NAMALWA (cell line): Measurements from ENCODE around the gene GAA.
"Not testable (repeated sequence)": the region's sequence is repeated elsewhere in the genome, so short reads cannot be mapped to it uniquely, and the experiment has no call there.

Source experiments
- DNase-seq: peaks from one replicate; pipeline ENCODE4 v3.0.0-alpha.2; 2015; ENCODE audit warnings: low spot score

Gene GAA

DNA sequence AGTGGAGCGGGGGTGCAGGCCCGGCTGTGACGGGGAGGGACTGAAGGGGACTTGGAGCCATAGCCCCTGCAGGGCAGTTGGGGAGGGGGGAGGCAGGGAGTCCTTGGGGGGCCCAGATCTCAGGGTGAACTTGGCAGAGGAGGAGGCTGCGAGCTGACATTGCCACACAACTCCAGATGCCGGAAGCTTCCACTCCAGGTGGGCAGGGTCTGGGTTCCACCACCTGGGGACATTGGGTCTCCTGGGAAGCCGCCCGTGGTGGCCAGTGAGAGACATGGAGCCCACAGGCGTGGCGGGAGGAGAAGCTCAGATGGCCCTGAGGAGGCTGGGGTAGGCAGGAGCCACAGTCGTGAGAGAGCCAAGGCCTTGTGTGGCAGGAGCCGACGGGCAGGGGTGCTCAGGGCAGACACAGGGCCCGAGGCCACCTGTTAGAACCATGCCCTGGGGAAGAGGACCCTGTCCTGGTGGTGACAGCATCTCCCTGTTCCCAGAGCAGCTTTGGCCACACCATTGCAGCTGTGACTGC, 18.2 kb upstream of the GAA start:
- no peak for DNase-seq

DNA sequence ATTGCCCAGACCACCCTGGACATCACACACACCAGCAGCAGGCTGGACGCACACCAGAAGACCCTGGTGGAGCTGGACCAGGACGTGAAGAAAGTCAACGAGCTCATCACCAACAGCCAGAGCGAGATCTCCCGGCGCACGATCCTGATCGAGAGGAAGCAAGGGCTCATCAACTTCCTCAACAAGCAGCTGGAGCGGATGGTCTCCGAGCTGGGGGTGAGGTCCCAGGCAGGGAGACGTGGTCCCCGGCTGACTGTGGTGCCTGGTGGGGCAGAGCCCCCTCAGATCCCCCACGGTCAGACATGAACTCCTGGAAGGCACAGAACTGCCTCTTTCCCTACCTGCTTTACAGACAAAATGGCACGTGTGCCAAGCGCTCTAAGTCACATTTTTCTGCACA, 16.6 kb upstream of the GAA start:
- DNase-seq: no peak

DNA sequence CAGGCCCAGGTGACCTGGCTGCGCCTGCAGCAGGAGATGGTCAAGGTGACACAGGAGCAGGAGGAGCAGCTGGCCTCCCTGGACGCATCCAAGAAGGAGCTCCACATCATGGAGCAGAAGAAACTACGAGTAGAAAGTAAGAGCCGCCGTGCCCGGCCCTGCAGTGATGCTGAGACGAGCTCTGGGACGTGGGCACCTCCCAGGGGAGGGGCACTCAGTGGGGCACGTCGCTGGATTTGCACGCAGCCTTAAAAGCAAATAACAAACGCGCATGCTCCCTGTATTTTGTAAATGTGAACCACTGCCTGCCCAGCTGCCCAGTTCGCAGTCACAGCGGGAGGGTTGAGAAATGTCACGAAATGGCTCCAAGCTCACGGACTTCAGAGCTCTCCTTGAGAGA, 15.3 kb upstream of the GAA start:
- DNase-seq: no peak

DNA sequence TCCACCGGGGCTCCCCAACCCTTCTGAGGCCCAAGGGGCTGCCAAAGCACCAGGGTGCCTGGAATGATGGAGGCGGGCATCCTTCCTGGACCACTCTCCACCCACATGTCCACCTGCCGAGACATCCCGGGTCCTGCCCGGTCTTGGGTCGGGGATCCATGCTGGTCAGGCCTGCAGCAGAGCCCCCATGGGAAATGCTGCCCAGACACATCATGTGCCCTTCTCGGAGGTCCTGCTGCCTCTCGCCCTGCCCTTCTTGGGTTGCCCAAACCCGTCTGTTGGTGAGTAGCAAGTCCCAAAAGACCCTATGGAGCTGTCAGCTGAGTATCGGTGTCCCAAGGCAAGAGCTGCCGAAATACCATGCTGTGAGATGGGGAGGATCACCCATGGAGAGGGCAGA, 14.8 kb upstream of the GAA start:
- no peak for DNase-seq

DNA sequence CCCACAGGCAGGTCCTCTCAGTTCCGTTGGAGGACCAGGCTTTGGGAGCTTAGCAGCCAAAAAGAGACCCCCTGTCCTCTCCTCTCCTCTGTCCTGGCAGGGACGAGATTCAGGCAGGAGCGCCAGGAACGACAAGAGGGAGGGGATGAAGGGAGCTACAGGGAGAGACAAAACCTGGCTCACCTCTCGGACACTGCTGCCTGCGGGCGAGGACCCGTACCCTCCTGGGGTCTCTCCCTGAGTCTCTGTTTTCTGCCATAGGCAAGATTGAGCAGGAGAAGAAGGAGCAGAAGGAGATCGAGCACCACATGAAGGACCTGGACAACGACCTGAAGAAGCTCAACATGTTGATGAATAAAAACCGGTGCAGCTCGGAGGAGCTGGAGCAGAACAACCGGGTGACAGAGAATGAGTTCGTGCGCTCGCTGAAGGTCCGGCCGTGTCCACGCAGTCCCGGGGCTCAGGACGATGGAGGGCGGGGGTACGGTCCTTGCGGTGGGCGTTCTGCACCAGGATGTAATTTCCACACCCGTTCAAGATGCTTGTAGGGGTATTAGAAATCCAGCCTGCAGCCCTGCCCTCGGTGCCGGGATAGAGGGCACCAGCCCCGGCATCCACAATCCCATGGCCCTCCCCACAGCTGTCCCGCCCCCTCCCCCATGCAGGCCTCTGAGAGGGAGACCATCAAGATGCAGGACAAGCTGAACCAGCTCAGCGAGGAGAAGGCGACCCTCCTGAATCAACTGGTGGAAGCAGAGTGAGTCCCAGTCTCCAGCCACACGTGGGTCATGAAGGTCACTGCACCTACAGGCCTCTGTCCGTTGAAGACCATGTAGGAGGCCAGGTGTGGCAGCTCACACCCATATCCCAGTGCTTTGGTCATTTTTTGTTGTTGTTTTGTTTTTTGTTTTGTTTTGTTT, 13.8 kb upstream of the GAA start:
- no peak for DNase-seq

DNA sequence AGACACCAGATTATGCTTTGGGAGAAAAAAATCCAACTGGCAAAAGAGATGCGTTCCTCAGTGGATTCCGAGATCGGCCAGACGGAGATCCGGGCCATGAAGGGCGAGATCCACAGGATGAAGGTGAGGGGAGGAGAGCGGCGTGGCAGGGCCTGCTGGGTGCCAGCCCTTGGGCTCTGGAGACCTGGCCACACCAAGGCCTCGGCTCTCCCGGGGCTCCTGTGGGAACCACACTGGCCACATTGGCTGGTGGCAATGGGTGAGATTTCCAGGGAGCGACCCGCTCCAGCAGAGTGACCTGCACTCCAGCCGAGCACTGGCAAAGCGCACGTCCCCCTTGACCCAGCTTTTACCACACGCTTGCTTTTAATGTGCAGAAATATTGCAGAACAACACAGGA, 11.6 kb upstream of the GAA start:
- DNase-seq: no peak

DNA sequence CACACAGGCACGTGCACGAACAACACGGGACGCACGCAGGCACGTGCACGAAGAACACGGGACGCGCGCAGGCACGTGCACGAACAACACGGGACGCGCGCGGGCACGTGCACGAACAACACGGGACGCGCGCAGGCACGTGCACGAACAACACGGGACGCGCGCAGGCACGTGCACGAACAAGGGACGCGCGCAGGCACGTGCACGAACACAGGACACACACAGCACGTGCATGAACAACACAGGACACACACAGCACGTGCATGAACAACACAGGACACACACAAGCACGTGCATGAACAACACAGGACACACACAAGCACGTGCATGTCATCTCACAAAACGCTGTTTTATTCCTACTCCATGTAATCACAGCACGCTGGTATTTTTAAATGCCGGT, 11.2 kb upstream of the GAA start:
- DNase-seq: not testable (repeated sequence)

DNA sequence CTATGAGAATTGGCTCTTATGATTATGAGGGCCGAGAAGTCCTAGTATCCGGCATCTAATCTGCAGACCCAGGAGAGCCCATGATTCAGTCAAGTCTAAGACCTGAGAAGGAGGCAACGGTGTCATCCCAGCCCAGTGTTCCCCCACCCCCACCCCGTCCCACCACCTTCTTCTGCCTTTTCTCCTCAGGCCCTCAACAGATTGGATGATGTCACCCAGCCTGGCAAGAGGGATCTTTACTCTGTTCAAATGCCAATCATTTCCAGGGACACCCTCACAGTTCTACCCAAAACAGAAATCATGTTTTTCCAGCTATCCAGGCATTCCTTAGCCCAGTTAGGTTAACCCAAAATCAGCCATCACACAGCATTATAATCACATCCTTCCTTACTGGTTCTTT, 10.0 kb upstream of the GAA start:
- DNase-seq: no peak

DNA sequence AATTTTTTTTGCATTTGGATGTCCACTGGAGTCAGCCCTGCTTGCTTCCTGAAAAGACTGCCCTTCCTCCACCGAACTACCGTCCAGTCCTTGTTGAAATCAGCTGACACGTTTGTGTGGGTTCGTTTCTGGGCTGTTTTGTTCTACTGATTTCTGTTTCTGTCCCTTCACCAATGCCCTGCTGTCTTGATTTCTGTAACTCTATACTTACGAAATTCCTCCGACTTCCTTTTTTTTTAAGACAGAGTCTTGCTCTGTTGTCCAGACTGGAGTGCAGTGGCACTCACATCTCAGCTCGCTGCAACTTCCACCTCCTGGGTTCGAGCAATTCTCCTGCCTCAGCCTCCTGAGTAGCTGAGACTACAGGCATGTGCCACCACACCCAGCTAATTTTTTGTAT, 8.4 kb upstream of the GAA start:
- DNase-seq: no peak

DNA sequence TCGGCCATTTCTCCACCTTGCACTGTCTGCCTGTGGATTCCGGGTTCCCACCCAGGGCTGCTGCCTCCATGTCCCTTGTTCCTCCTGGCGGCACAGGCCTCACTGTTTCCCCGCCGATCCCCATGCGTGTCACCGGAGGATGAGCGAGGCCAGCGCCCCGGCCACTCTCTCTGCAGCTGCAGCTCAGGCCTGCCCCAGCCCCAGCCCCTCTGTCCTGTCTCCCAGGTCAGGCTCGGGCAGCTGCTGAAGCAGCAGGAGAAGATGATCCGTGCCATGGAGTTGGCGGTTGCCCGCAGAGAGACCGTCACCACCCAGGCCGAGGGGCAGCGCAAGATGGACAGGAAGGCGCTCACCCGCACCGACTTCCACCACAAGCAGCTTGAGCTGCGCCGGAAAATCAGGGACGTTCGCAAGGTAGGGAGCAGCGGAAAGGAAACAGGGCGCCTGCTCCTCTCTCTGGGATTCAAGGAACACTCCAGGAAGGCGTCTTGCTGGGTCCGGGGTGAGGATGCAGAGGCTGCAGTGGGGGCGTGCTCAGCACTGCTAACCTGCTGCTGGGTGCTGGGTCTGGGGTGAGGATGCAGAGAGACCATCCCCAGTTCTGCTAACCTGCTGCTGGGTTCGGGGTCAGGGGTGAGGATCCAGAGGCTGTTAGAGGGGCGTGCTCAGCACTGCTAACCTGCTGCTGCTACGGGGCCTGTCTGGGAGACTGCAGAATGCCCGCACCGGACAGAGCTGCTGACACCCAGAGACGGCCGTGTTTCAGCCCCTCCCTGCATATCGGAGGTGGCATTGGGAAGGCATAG, 6.1 kb upstream of the GAA start:
- no peak for DNase-seq

DNA sequence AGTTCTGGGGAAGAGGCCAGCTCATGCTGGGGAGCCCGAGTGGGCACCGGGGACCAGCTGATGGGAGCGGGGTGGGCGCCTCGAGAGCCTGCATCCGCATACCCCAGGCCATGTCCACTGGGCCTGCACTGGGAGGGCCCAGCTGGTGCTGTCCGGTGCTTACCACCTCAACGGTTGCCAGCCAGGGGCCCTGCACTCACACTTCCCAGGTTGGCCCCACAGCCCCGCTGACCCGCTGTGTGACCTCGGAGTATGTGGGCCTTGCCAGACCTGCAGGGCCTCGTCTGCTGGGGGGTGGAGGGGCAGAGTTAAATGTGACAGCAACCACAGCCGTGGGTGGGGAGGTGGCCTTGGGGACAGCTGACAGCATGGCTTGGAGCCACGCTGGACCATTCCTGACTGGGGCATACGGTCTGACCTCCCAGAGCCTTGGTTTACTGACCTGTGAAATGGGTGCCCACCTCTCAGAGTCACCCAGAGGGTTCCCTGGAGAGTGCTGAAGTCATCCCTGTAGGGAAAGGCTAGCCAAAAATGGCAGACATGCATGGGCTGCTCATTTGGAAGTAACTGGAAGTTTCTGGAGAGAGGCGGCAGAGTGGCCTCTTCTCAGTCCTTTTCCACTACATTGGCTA, 5.4 kb upstream of the GAA start:
- DNase-seq: no peak

DNA sequence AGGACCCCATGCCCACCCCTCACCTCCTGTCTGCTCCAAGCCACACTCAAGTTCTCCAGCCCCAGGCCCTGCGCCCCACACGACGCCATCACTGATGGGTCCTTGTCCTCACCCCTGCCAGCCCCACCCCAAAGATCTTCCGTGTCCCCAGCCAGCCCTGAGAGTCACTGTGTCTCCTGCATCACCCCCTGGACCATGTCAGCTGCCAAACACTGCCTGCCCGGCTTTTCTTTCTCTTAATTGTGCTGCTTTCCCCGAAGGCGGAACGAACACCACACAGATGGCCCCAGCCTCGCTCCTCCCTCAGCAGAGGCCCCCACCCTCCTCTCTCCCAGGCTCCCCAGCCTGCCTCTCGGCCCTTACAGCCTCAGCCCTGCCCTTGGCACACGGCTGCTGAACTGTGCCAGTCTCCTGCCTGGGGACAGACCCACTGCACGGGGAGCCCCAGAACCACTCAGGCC, 4.8 kb upstream of the GAA start:
- no peak for DNase-seq

DNA sequence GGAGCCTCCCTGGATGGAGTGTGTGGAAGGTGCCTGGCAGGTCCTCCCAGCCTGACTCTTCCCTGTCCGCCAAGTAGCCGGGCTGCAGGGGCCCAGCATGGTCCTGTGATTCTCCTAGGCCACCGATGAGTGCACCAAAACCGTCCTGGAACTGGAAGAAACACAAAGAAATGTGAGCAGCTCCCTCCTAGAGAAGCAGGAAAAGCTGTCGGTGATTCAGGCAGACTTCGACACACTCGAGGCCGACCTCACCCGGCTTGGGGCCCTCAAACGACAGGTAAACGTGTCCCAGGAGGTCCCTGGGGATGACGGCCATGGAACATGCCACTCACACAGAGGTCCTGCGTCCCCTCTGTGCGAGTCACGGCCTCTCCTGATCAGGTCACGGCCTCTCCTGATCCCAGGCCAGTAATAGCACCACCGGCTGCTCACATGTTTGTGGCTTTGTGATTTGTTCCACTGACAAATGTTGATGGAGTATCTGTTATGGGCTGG, 4.2 kb upstream of the GAA start:
- no peak for DNase-seq

DNA sequence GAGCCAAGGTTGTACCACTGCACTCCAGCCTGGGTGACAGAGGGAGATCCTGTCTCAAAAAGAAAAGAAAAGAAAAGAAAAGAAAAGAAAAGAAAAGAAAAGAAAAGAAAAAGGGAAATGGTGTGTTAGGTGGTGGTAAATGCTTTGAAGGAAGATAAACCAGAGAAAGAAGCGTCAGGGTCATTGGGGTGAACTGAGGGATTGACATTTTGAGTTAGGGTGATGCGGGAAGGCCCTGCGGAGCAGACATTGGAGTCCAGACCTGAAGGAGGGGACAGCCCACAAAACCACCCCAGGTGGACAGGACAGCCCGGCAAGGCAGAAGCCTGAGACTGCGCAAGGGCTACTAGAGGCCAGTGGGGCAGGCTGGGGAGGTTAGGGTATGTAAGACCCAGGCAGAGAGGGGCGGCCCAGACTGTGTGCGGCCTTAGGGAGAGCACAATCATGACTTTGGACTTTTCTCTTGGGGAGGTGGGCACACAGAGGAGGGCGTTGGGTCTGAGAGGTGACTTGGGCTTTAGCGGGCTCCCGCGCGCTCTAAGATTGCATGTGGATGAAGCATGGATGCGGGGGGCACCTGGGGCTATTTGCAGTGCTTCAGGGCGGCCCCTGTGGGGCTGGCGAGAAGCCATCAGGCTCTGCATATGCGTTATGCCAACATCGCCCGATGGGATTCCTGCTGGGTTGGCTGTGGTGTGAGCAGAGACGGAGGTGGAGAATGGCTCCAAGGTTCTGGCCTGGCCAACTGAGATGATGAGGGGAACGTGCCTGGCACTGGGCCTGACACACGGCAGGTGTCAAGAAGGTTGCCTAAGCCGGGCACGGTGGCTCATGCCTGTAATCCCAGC, 3.3 kb upstream of the GAA start:
- DNase-seq: no peak

DNA sequence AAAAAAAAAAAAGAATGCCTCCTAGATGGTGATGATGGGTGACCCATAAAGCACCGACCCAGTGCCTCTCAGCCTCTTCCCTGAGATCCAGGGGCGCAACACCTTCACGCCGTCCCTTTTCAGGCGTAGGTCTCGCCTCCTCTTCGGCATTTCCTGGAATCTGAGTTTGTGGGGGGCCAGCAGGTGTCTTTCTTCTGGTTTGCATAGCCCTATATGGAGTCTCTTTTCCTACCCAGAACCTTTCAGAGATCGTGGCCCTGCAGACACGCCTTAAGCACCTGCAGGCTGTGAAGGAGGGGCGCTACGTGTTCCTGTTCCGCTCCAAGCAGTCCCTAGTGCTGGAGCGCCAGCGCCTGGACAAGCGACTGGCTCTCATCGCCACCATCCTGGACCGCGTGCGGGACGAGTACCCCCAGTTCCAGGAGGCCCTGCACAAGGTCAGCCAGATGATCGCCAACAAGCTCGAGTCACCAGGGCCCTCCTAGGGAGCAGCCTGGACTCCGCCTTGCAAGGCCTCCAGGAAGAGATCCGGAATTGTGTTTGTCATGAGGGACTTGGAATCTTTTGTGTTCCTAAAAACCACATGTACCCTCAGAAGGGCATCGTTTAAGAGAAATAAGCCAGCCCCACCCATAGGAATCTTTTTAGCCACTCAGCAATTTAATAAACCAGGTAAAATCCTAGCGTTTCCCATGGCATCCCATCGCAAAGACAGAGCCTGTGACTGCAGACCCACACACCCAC, 1.9 kb upstream of the GAA start:
- DNase-seq: no peak

DNA sequence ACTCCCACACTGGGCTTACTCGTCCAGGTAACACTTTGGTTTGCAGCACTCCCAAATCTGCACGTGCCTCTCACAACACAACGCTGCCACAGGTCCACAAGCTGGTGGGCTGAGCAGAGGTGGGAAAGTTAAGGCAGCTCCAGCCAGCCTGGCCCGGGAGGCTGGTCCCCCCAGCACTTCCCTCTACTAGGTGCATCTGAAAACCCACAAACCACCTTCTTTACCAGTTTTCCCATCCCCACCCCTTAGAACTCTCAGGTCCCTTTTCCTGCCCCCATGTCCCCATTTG, 1.4 kb upstream of the GAA start:
- DNase-seq: no peak

DNA sequence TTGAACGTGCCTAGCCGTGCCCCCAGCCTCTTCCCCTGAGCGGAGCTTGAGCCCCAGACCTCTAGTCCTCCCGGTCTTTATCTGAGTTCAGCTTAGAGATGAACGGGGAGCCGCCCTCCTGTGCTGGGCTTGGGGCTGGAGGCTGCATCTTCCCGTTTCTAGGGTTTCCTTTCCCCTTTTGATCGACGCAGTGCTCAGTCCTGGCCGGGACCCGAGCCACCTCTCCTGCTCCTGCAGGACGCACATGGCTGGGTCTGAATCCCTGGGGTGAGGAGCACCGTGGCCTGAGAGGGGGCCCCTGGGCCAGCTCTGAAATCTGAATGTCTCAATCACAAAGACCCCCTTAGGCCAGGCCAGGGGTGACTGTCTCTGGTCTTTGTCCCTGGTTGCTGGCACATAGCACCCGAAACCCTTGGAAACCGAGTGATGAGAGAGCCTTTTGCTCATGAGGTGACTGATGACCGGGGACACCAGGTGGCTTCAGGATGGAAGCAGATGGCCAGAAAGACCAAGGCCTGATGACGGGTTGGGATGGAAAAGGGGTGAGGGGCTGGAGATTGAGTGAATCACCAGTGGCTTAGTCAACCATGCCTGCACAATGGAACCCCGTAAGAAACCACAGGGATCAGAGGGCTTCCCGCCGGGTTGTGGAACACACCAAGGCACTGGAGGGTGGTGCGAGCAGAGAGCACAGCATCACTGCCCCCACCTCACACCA, 724 bp downstream of the GAA start:
- peak; percentile 41 for DNase-seq

DNA sequence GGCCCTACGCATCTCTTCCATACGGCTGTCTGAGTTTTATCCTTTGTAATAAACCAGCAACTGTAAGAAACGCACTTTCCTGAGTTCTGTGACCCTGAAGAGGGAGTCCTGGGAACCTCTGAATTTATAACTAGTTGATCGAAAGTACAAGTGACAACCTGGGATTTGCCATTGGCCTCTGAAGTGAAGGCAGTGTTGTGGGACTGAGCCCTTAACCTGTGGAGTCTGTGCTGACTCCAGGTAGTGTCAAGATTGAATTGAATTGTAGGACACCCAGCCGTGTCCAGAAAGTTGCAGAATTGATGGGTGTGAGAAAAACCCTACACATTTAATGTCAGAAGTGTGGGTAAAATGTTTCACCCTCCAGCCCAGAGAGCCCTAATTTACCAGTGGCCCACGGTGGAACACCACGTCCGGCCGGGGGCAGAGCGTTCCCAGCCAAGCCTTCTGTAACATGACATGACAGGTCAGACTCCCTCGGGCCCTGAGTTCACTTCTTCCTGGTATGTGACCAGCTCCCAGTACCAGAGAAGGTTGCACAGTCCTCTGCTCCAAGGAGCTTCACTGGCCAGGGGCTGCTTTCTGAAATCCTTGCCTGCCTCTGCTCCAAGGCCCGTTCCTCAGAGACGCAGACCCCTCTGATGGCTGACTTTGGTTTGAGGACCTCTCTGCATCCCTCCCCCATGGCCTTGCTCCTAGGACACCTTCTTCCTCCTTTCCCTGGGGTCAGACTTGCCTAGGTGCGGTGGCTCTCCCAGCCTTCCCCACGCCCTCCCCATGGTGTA, 1.5 kb downstream of the GAA start:
- no peak for DNase-seq

DNA sequence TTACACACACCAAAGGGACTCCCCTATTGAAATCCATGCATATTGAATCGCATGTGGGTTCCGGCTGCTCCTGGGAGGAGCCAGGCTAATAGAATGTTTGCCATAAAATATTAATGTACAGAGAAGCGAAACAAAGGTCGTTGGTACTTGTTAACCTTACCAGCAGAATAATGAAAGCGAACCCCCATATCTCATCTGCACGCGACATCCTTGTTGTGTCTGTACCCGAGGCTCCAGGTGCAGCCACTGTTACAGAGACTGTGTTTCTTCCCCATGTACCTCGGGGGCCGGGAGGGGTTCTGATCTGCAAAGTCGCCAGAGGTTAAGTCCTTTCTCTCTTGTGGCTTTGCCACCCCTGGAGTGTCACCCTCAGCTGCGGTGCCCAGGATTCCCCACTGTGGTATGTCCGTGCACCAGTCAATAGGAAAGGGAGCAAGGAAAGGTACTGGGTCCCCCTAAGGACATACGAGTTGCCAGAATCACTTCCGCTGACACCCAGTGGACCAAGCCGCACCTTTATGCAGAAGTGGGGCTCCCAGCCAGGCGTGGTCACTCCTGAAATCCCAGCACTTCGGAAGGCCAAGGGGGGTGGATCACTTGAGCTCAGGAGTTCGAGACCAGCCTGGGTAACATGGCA, 2.2 kb downstream of the GAA start:
- no peak for DNase-seq
